GM19240 (cell line): ENCODE measurements around the gene NHLRC2.

Experiments used
- DNase-seq: peaks from one replicate; pipeline ENCODE4 v3.0.0; 2011; ENCODE audit warnings: low spot score; ENCODE audit not compliant: insufficient read length

NHLRC2 gene

DNA sequence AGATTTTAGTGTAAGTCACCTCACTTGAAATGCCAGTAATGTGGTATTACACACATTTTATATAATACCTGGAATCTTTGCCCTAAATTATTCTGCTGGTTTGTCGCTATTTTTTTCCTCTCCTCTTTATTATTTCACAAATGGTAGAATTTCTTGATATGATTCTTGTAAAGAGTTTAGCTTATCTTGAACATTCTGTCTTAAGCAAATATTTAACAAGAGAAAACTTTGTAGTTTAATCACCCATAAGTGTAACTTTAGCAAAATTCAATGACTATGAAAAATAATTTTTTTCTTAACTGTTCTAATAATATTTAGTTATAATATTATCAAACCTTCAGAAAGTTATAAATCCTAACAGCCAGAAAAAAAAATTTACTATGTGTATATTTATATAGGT is 56.7 kb downstream of the NHLRC2 start:
- DNase-seq: no peak

DNA sequence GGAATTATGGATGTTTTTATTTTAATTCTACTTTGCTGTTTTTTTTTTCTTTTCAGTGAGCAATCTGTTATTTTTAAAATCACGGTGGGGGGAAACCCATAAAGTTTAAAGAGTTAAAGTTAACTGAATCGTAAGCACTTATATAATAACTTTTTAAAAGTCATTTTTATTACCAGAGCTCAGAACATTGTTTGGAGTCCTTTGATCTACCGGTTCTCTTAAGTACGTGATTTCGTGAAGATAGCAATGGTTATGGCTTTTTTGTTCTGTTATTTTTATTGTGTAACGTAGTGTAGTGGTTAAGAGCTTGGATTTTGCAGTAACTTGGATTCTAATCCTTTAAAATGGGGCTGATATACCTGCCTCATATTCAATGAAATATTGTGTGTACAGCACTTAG is 57.4 kb downstream of the NHLRC2 start:
- DNase-seq: no peak

DNA sequence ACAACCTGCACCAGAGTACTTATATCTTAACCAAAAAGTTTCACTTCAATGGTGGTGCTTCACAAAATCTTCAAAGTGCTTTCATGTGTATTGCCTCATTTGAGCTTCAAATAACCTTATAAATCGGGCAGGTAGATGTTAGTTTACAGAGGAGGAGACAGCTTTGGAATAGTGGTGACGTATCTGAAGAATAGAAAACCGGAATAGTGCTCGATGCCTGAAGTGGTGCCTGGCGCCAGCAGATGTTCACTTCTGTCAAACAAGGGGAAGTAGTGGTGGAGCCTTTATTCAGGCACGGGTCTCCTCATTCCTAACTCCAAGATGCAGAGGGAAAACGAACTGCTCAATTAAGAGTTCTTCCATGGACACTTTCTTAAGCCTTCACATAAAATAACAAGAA is 58.1 kb downstream of the NHLRC2 start:
- no peak for DNase-seq

DNA sequence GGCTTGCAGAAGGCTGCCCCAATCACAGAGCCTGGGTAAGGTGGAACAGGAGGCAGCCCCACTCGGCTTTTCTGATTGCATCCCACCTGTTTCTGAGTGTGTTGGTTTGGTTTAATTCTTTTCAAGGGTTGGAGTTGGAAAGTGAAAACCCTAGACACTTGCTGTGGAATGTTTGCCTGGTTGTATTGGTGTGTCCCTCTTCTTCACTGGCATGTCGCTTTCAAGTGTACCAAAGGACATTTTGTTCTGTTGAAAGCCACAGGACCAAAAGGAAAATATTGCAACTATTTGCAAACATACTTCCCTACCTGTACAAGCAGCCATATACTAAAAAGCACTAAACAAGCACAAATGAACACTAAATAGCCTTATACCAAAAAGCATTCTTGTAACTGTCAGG is 60.5 kb downstream of the NHLRC2 start:
- no peak for DNase-seq

DNA sequence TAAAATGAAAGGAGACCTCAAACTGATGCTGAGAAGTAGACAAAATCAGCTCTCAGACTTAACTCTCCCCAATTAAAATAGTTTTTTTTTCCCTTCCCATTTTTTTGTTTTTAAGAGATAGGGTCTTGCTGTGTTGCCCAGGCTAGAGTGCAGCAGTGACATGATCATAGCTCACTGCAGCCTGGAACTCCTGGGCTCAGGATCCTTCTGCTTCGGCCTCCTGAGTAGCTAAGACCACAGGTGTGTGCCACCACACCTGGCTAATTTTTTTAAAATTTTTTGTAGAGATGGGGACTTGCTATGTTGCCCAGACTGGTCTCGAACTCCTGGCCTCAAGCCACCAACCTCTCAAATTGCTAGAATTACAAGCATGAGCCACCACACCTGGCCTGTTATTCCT is 61.1 kb downstream of the NHLRC2 start:
- no peak for DNase-seq

DNA sequence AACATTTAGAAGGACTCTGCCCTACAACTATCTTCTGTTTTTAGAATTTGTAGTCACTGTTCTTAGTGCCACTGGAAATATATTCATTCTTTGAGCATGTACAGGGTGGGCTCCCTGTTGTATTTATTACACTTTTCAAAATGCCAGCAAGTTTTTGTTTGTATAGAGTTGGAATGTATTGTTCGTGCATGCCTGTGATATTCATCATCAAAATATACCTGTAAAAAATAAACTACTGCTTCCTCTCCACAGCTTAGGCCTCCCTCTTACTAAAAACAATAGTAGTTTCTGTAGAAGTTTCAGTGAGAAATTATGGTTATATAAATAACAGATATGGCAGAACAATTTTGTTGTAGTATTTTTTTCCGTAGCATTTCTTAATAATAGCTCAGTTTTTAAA is 61.6 kb downstream of the NHLRC2 start:
- no peak for DNase-seq

DNA sequence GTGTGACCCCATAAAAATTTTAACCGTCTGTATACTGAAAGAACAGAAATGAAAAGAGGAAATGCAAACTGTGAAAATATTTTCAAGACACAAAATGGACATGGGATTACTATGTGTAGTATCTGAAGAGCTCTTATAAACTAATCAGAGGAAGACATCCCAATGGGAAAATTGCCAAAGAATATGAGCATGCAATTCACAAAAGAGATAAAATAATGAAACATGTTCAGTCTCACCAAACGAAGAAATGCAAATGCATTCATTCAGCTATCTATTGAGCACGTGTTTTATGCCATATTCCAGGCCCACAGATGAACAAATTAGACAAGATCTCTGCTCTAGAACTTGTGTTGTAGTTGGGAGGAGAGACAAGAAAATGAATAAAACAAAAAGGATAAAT is 63.2 kb downstream of the NHLRC2 start:
- no peak for DNase-seq

DNA sequence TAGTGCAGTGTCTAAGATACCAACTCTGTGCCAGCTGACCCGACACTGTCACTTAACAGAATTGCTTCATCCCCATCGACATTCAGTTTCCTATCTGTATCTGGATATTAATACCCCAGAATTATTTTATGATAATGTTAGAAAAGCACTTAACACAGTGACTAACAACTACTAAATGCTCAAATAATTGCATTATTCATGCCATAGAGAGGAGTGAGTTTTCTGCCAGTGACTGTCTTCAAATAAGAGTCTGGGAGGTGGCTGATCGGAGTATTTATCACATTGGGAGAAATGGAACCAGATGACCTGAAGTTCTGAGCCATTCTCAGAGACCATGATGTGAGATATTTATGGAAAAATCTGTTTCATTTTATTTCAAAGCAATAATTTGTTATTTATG is 65.7 kb downstream of the NHLRC2 start:
- DNase-seq: no peak

DNA sequence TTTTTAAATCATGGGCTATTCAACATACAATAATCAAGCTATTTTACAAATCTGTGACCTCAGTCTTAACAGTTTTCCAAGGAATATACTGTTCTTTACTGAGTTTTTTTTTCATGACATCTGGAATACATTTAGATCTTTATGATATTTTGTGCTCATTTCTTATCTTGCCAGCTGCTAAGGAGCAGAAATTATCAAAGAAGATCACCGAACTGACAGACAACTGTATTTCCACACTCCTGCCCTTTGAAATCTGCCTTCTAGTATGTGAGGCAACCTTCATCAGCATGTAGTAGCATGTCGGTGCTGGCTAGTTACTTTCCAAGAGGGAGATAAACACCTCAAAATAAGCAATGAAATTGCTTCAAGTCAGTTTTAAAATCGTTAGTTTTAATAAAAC is 66.4 kb downstream of the NHLRC2 start:
- no peak for DNase-seq

DNA sequence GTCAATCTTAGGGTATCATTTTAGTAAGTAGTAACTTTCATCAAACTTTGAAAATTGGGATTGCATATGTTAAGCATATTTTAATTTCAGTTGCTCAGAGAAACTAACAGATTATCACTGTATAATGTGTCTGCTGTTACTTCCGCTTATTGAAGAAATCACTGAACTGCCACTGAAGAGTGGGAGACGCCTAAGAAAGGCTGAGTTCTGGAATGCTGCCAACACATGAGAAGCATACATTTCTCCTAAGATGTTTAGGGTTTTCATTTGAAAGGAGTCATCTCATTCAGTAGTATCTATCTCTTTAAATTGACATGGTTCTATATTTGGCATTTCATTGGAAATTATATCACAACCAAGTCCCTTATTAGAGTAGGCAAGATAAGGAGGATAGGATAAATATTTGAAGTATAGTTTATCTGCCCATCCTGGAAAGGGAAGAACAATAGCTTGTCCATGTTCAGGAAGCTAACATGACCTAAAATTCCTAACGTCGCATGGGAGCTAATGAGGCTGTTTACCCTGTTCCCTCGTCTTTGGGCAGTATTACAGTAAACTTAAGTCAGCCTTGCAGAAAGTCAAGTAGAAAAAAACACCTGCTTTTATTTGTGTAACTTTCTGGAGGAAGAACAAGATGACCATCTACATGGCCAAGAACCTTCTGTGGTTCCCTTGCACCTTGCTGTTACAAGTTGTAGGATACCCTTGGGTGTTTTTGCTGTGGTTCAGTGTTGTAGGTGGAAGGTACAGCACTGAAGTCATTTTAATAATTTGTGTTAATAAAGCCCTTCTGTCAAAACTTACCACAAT is 67.3 kb downstream of the NHLRC2 start:
- no peak for DNase-seq

DNA sequence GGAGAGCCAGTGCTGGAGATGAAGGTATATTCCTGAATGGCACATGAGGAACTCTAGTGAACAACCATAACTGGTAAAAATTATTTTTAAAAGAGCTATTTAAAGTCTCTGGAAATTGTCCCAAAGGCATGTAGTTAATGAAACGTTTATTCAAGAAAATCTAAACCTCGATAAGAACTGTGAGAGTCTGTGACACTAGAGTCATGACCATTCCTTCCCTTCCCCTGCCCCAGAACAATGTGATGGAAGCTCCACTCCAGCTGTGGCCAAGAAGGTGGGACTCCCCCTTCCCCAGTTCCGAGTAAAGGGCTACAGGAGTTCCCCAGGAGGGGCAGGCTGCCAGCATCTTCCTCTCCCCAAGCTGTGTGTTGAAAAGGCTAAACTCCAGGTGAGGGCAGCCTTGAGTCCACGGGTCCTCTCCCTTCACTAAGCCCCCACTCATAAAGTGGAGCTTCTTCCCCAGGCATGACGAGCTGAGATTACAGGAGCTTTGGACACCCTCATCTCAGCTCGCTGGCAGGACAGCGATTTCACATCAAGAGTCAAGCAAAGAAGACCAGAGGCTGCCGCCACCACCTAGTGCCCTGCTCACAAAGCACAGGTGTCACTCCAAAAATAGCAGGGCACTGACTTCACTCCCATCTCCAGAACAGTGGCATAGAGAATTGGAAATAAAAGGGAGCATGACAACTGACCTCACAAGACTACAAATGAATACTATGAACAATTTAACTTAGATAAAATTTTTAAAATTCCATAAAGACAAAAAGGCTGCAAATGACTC is 68.5 kb downstream of the NHLRC2 start:
- no peak for DNase-seq

DNA sequence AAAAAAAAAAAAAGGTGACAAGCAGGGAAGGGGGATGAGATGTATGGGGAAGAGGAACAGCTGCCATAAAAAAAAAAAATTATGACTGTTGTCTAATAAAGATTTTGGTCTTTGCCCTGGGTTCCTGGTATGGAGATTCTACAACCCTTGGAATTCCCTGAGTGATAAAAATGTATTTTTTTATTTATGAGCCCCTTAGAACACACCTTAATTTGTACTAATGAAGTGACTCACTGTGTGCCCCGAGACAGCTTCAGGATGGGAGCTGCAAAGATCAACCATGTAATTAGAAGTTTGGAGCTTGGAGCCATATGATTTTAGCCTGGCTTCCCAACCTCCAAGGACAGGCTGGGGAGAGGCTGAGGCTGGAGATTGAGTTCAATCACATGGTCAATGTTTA is 69.7 kb downstream of the NHLRC2 start:
- DNase-seq: no peak

DNA sequence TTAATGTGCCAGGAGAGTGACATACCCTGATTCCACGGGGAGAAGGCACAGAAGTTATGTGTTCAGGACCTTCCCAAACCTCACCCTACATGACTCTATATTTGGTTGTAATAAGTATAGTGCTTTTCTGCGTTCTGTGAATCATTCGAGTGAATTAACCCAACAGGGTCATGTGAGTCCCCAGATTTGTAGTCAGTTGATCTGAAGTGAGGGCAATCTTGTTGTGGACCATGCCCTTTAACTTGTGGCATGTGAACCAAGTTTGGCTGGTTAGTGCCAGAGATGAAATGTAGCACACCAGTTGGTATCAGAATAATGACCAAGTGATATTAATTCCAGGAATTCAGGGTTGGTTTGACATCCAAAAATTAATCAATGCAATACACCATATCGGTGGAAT is 70.2 kb downstream of the NHLRC2 start:
- no peak for DNase-seq

DNA sequence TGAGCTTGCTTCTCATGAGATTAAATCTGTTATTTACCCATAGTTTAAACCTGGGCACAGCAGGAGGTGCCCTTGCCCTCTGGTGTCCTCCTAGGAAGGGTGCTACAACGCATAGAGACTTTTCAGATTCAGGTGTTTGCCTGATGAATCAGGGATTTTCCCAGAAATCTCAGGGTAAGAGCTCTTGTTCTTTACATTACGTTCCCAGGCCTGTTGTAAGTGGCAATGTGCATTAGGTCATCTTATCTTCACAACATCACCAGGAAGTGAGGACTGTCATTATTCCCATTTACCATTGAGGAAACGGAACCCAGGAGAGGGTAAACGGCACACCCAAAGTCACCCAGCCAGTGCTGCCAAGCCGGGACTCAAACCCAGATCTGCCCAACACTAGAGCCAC is 73.0 kb downstream of the NHLRC2 start:
- DNase-seq: no peak

DNA sequence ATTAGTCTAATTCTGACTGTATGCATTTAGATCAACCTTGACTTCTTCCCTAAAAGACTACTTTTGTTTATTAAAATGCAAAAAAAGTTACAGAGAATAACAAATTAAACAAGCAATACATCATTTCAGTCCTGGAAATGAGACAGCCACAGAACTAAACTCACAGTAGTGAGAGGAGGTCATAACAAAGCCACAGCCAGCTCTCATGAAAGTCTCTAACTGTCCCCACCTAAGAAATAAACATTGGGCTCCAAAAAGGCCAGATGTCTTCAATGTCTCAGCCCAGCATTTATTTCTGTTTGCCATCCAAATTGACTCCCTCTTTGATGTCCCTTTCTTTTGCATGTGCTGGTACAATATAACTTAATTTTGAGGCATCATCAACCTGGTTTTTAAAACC is 74.4 kb downstream of the NHLRC2 start:
- no peak for DNase-seq

DNA sequence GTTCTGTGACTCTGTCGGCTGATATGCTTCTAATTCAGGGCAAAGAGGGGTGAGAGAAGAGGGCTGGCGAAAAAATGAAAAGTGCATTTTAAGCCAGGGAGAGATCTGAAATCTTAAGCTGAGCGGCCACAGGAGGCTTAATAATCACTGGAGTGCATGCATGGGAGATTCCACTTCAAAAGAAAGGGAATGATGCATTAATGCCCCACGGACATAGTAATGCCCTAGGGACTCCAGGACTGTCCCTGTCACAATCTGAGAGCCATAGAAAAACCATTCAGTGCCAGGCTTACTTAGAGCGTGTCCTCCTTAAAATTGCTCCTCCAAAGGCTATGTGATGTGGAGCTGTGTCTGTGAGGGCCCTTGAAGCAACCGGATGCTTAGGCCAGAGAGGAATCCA is 75.1 kb downstream of the NHLRC2 start:
- DNase-seq: no peak

DNA sequence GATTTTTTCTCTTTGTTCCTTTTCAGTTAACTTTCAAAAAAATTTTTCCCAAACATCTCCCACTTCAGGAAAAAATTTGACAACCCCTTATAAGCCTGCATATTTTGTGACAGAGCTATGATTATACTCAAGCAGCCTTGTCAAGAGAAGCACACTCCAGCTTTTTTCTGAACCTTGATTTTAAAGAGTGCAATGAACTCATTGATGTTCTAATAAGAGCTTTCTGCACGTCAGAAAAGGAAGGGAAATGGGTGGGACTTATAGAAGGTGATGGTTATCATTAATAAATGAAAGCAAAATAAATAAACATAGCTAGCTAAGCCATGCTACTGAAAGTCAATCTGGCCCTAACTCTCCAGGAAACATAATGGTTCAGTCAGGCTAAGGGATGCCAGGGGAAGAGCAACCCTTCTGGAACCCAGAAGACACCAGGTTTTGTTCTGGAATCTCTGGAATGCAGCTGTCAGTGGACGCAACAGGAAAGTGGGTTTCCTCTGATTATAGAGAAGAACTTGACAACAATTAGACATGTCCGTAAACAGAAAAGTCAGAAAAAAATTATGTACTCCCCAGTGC is 76.1 kb downstream of the NHLRC2 start:
- DNase-seq: no peak

DNA sequence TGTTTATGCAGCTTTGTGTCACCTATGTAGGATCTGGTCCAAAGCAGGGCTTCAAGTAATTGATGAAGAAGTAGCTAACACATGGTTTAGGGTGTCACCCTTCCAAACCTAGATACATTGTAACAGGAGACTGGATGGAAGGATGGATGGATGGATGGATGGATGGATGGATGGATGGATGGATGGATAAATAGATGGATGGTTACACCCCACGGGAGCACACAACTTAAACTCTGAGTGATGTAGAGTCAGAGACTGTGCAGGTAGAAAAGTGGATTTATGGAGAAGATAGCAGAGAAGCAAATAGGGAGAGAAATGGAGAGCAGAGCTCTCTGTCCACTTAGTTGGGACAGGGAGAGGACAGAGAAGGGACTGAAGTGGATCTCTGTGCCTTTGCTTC is 78.4 kb downstream of the NHLRC2 start:
- no peak for DNase-seq

DNA sequence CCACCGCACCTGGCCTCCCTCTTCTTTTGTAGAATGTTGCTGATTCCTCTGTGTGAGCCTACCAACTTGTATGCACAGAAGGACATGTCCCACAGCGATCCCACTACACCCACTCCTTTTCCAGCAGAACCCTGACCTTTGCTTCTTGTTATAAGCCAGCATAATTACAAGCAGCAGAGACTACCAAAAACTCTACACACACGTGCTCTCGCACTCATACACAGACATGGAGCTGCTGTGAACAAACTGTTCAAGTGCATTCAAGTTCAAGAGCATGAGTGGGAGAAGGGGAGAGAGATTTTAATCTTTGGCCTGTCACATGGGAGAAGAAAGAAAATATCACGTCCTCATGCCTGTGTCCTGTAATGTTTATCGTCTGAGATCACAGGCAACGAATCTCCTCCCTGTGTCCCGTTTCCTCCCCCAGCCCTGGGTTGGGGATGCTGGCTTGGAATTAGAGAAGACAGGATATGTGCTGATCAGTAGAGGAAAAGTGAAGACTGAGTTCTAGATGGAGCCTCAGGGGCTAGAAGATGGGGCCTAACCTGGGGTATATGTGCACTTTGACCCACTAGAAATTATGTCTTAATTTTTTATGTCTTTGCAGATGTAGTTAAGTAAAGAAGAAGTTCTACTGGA is 79.6 kb downstream of the NHLRC2 start:
- DNase-seq: no peak

DNA sequence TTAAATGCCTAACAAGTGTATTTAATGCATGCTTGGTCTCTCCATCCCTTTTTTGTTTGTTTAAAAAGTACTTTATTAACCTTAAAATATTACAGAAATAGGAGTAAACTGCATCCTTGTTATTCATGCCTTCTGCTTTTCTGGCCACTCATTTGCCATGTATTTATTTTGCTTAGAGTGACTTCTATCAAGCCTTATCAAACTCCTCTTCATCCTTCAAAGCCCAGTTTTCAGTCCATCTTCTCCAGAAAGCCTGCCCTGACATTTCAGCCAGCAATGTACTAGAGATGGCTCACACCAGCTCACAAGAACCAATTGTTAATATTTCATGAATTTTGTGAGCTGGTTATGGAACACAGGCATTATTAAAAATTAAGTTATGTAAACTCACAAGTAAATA is 82.8 kb downstream of the NHLRC2 start:
- DNase-seq: no peak

DNA sequence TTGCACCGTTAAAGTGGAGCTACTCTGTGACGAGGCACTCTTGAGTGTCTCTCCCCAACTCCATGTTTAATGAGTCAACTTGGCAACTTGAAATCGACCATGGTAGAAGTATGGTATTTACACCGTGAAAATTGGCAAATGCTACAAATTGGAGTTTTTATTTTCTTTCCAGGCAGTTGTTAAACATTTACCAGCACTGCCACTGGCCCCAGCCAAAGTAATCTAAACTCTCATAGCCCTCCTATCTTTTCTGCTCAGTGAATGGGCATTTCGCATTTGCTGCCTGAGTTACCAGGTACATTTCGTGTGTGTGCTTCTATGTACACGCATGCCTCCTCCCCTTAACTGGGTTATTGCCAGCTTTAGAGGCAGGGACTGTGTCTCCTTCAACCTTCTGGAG is 83.3 kb downstream of the NHLRC2 start:
- DNase-seq: no peak

DNA sequence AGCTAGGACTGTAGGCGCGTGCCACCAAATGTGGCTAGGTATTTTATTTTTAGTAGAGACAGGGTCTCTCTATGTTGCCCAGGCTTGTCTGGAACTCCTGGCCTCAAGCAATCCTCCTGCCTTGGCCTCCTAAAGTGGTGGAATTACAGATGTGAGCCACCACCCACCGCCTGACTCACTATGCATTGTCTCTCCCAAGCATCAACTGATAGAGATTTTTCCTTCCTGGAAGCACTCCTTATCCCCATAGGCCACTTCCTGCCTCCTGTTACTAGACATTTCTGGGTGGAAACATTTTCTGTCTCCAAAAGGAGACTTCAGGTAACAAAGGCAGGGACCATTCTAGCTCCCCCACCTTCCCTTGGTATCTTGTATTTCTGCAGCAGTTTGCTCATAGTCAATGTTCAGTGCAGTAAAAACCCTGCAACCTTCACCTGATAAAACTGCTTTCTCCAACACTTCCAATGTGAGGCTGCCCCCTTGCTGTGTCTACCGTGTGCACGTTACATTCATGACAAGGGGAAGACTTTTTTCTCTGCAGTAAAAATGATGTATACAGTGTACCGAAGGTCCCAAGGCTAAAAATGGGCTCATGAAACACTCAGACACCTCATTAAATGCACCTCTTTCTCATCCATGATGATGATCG is 84.9 kb downstream of the NHLRC2 start:
- no peak for DNase-seq
